ENCODE data around the gene SYCE1. TPM values are rescaled to one million over a fixed set of nuclear protein-coding genes. Genes with fewer than 3 reads are reported as not detected.
"Not testable (repeated sequence)": the region's sequence is repeated elsewhere in the genome, so short reads cannot be mapped to it uniquely, and the experiment has no call there.

Gene SYCE1
- total and polyA plus RNA-seq, 2 donors (not counting 1 experiment from before 2014, with no cell fraction given): 0.17 to 0.30 TPM

GRCh38 chr10:133600657-133601056 lies 35.3 kb upstream of the SYCE1 start:
- Histone ChIP-seq H3K27ac (ENCODE audit: insufficient read depth, low read length) (no peak overlapping the region), H3K27me3 (ENCODE audit: control insufficient read depth, insufficient read depth, low read length) (no peaks in the 10 kb centered on the region), H4K20me1 (ENCODE audit: control insufficient read depth, extremely low read depth, insufficient read depth, low read length) (no peaks in the 10 kb centered on the region), H3K4me1 (ENCODE audit: control insufficient read depth, extremely low read depth, insufficient read depth, low read length) (no peaks in the 10 kb centered on the region), H3K36me3 (ENCODE audit: control insufficient read depth, insufficient read depth, low read length) (no peaks in the 10 kb centered on the region), H3K4me2 (ENCODE audit: extremely low read depth, insufficient read depth, low read length) (no peak overlapping the region), H3K79me2 (ENCODE audit: control insufficient read depth, insufficient read depth, low read length) (no peaks in the 10 kb centered on the region), H3K9ac (ENCODE audit: insufficient read depth, low read length) (no peak overlapping the region), H2AFZ (ENCODE audit: low read length) (no peak overlapping the region), H3K4me3 (replicated peaks in 1 of 4; ENCODE audit: control extremely low read depth in 1 of 4, insufficient read depth in 1 of 4, low read depth in 3 of 4, low read length in 4 of 4) (no peak overlapping the region), H3K9me3 (ENCODE audit: control insufficient read depth, insufficient read depth, low read depth, low read length) (no peaks in the 10 kb centered on the region)
- TF ChIP-seq CTCF (conservative IDR thresholded peaks at IDR 0.05 in 1 of 2, IDR thresholded peaks at IDR 0.05 in 1 of 2; ENCODE audit: low read depth in 1 of 2, low read length in 2 of 2): no peak
- TF ChIP-seq EZH2 (IDR thresholded peaks at IDR 0.05; ENCODE audit: low read length, missing control alignments): no peak
- DNase-seq (ENCODE audit: low read depth in 2 of 2): no peak

DNA sequence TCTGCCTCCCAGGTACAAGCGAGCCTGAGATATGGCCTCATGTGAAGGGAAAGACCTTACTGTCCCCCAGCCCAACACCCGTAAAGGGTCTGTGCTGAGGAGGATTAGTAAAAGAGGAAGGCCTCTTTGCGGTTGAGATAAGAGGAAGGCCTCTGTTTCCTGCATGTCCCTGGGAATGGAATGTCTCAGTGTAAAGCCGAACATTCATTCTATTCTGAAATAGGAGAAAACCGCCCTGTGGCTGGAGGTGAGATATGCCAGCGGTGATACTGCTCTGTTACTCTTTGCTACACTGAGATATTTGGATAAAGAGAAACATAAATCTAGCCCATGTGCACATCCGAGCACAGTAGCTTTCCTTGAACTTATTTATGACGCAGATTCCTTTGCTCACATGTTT lies 34.5 kb upstream of the SYCE1 start:
- H4K20me1 ChIP-seq (ENCODE audit: control insufficient read depth, extremely low read depth, insufficient read depth, low read length); DNase-seq (ENCODE audit: low read depth in 2 of 2); H3K79me2 ChIP-seq (ENCODE audit: control insufficient read depth, insufficient read depth, low read length); H2AFZ ChIP-seq (ENCODE audit: low read length); H3K4me1 ChIP-seq (ENCODE audit: control insufficient read depth, extremely low read depth, insufficient read depth, low read length); H3K27ac ChIP-seq (ENCODE audit: insufficient read depth, low read length); H3K9me3 ChIP-seq (ENCODE audit: control insufficient read depth, insufficient read depth, low read depth, low read length); H3K4me2 ChIP-seq (ENCODE audit: extremely low read depth, insufficient read depth, low read length); H3K4me3 ChIP-seq (replicated peaks in 1 of 4; ENCODE audit: control extremely low read depth in 1 of 4, insufficient read depth in 1 of 4, low read depth in 3 of 4, low read length in 4 of 4); H3K36me3 ChIP-seq (ENCODE audit: control insufficient read depth, insufficient read depth, low read length); H3K9ac ChIP-seq (ENCODE audit: insufficient read depth, low read length); H3K27me3 ChIP-seq (ENCODE audit: control insufficient read depth, insufficient read depth, low read length): not testable (repeated sequence)

DNA sequence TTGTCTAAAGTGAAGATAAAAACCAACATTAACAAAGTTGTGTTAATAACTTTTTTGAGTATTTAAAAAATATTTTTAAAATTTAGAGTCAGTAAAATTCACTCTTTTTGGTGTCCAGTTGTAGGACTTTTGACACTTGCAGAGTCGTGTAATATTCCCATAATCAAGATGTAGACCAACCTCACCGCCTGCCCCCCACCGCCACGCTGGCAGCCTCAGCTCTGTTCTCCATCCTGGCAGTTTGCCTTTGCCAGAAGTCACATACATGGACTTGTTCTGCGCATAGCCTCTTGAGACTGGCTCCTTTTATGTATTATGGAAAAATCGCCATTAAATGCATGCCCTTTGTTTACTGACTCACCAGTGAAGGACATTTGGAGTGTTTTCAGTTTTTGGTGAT lies 27.3 kb upstream of the SYCE1 start:
- no peak overlapping the region for H3K4me2 ChIP-seq (ENCODE audit: extremely low read depth, insufficient read depth, low read length)
- H3K27me3 ChIP-seq (ENCODE audit: control insufficient read depth, insufficient read depth, low read length): no peaks in the 10 kb centered on the region
- H3K27ac ChIP-seq (ENCODE audit: insufficient read depth, low read length): no peak overlapping the region
- H3K4me3 ChIP-seq (replicated peaks in 1 of 4; ENCODE audit: control extremely low read depth in 1 of 4, insufficient read depth in 1 of 4, low read depth in 3 of 4, low read length in 4 of 4): no peak overlapping the region
- H3K4me1 ChIP-seq (ENCODE audit: control insufficient read depth, extremely low read depth, insufficient read depth, low read length): no peaks in the 10 kb centered on the region
- TF ChIP-seq EZH2 (IDR thresholded peaks at IDR 0.05; ENCODE audit: low read length, missing control alignments): no peak
- TF ChIP-seq CTCF (conservative IDR thresholded peaks at IDR 0.05 in 1 of 2, IDR thresholded peaks at IDR 0.05 in 1 of 2; ENCODE audit: low read depth in 1 of 2, low read length in 2 of 2): no peak
- no peaks in the 10 kb centered on the region for H3K9me3 ChIP-seq (ENCODE audit: control insufficient read depth, insufficient read depth, low read depth, low read length)
- no peak for DNase-seq (ENCODE audit: low read depth in 2 of 2)
- no peak overlapping the region for H3K9ac ChIP-seq (ENCODE audit: insufficient read depth, low read length)
- H3K36me3 ChIP-seq (ENCODE audit: control insufficient read depth, insufficient read depth, low read length): no peaks in the 10 kb centered on the region
- no peaks in the 10 kb centered on the region for H4K20me1 ChIP-seq (ENCODE audit: control insufficient read depth, extremely low read depth, insufficient read depth, low read length)
- H3K79me2 ChIP-seq (ENCODE audit: control insufficient read depth, insufficient read depth, low read length): no peaks in the 10 kb centered on the region
- no peak overlapping the region for H2AFZ ChIP-seq (ENCODE audit: low read length)
